ENCODE results near the gene B3GAT1. TPM values are rescaled to one million over a fixed set of nuclear protein-coding genes. Genes with fewer than 3 reads are reported as not detected.

Gene B3GAT1
- total RNA-seq, 3 donors from 2014 or later = 0.16 to 2.9 (median 2.8) TPM

GRCh38 chr11:134385171-134385570, 26.9 kb downstream of the B3GAT1 start:
- H3K9me3 ChIP-seq = no peaks in the 10 kb centered on the region
- DNase-seq (ENCODE audit: low spot score in 2 of 2) = no peak
- no peaks in the 10 kb centered on the region for H3K27me3 ChIP-seq
- no peaks in the 10 kb centered on the region for H3K4me1 ChIP-seq
- no peak overlapping the region for H3K4me3 ChIP-seq
- H3K27ac ChIP-seq = no peak overlapping the region
- intact Hi-C loops (cut with DNase I; ENCODE audit: low total_unique reads) = no loop called here
- TF ChIP-seq POLR2AphosphoS5 (IDR thresholded peaks at IDR 0.05) (no peak), CTCF (IDR thresholded peaks at IDR 0.05) (no peak), POLR2A (IDR thresholded peaks at IDR 0.05) (no peak)
- H3K36me3 ChIP-seq = no peaks in the 10 kb centered on the region

GRCh38 chr11:134384406-134384805, 27.6 kb downstream of the B3GAT1 start:
- Histone ChIP-seq H3K36me3 (no peaks in the 10 kb centered on the region), H3K4me1 (no peaks in the 10 kb centered on the region), H3K9me3 (no peaks in the 10 kb centered on the region), H3K27ac (no peak overlapping the region), H3K4me3 (no peak overlapping the region), H3K27me3 (no peaks in the 10 kb centered on the region)
- intact Hi-C loops (cut with DNase I; ENCODE audit: low total_unique reads) = no loop called here
- TF ChIP-seq CTCF (IDR thresholded peaks at IDR 0.05) (no peak), POLR2A (IDR thresholded peaks at IDR 0.05) (no peak), POLR2AphosphoS5 (IDR thresholded peaks at IDR 0.05) (no peak)
- no peak for DNase-seq (ENCODE audit: low spot score in 2 of 2)

GRCh38 chr11:134383576-134384221, 28.3 kb downstream of the B3GAT1 start:
- H3K9me3 ChIP-seq = no peaks in the 10 kb centered on the region
- H3K36me3 ChIP-seq = no peaks in the 10 kb centered on the region
- DNase-seq (ENCODE audit: low spot score in 2 of 2) = no peak
- TF ChIP-seq CTCF (IDR thresholded peaks at IDR 0.05) = no peak
- TF ChIP-seq POLR2A (IDR thresholded peaks at IDR 0.05) = no peak
- no peak for TF ChIP-seq POLR2AphosphoS5 (IDR thresholded peaks at IDR 0.05)
- H3K4me1 ChIP-seq = no peaks in the 10 kb centered on the region
- H3K27ac ChIP-seq = no peak overlapping the region
- H3K4me3 ChIP-seq = no peak overlapping the region
- H3K27me3 ChIP-seq = no peaks in the 10 kb centered on the region
- intact Hi-C loops (cut with DNase I; ENCODE audit: low total_unique reads) = no loop called here

GRCh38 chr11:134382830-134383229, 29.2 kb downstream of the B3GAT1 start:
- H3K4me1 ChIP-seq = no peaks in the 10 kb centered on the region
- H3K27ac ChIP-seq = no peak overlapping the region
- intact Hi-C loops (cut with DNase I; ENCODE audit: low total_unique reads) = no loop called here
- no peak for DNase-seq (ENCODE audit: low spot score in 2 of 2)
- H3K9me3 ChIP-seq = no peaks in the 10 kb centered on the region
- TF ChIP-seq POLR2A (IDR thresholded peaks at IDR 0.05) (no peak), POLR2AphosphoS5 (IDR thresholded peaks at IDR 0.05) (no peak), CTCF (IDR thresholded peaks at IDR 0.05) (no peak)
- H3K36me3 ChIP-seq = no peaks in the 10 kb centered on the region
- H3K27me3 ChIP-seq = no peaks in the 10 kb centered on the region
- no peak overlapping the region for H3K4me3 ChIP-seq

- Histone ChIP-seq H3K27me3 (no peaks in the 10 kb centered on the region), H3K36me3 (no peaks in the 10 kb centered on the region), H3K27ac (no peak overlapping the region), H3K9me3 (no peaks in the 10 kb centered on the region), H3K4me1 (no peaks in the 10 kb centered on the region), H3K4me3 (no peak overlapping the region)
- intact Hi-C loops (cut with DNase I; ENCODE audit: low total_unique reads) = no loop called here
- DNase-seq (ENCODE audit: low spot score in 2 of 2) = no peak
- TF ChIP-seq CTCF (IDR thresholded peaks at IDR 0.05) (no peak), POLR2AphosphoS5 (IDR thresholded peaks at IDR 0.05) (no peak), POLR2A (IDR thresholded peaks at IDR 0.05) (no peak)
These were observed 29.8 kb downstream of the B3GAT1 start for GRCh38 chr11:134382257-134382656.

Data from breast epithelium (tissue), 4 donors.